Duodenal mucosa (tissue), 2 donors: ENCODE results near the gene CLDN7.

Experiments
- H3K27ac ChIP-seq: one replicate; pipeline ENCODE4 v1.7.0; 2013; ENCODE audit warnings: low read depth, low read length
- H3K27me3 ChIP-seq, 2 donors: one replicate each; pipeline ENCODE4 v1.7.0; 2013; ENCODE audit warnings: low read length in 2 of 2, control low read depth in 1 of 2; ENCODE audit not compliant: insufficient read depth in 2 of 2, control insufficient read depth in 1 of 2
- H3K36me3 ChIP-seq, 2 donors: one replicate each; pipeline ENCODE4 v1.7.0; 2013; ENCODE audit warnings: low read length in 2 of 2, control low read depth in 1 of 2; ENCODE audit not compliant: insufficient read depth in 2 of 2, control insufficient read depth in 1 of 2
- H3K4me1 ChIP-seq, 2 donors: one replicate each; pipeline ENCODE4 v1.7.0; 2013; ENCODE audit warnings: low read length in 2 of 2, control low read depth in 1 of 2; ENCODE audit not compliant: insufficient read depth in 2 of 2, control insufficient read depth in 1 of 2
- H3K4me3 ChIP-seq, 2 donors: one replicate each; pipeline ENCODE4 v1.7.0; 2013; ENCODE audit warnings: low read length in 2 of 2, low read depth in 1 of 2
- H3K9ac ChIP-seq, 2 donors: one replicate each; pipeline ENCODE4 v1.7.0; 2013; ENCODE audit warnings: low read length in 2 of 2, low read depth in 1 of 2
- H3K9me3 ChIP-seq, 2 donors: one replicate each; pipeline ENCODE4 v1.7.0; 2013; ENCODE audit warnings: low read length in 2 of 2, control low read depth in 1 of 2; ENCODE audit not compliant: control insufficient read depth in 1 of 2

CLDN7 gene

DNA sequence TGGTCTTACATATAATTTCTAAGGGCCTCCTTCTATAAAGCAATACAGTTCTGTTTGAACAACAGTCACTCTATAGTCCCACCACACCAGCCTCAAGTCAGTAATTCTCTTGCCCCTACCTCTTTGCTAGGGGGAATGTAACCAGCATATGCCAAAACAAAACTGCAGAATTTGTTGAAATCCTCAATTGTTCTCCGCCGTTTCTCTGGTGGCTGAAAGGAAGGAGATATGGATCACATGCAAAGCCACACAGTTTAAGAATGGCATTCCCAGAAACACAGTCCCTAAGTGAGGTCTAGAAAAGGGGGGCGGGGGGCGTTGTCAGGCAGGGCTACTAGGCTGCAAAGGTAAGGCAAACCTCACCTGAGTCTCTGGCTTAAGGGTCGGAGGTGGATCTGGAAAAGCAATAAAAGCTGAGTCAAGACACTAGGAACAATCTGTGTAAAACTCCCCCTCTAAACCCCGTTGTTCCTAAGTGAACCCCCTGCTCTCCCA is 25.0 kb downstream of the CLDN7 start:
- Histone ChIP-seq H3K9ac (peak overlapping the region in 1 of 2 donors; percentile 32), H3K27ac (peak overlapping the region; percentile 85), H3K4me3 (peak overlapping the region; percentile 73 to 94), H3K4me1 (peaks cover 56 to 57% of the 10 kb centered on the region in 2 donors), H3K36me3 (peaks cover 16 to 30% of the 10 kb centered on the region in 2 donors), H3K9me3 (no peaks in the 10 kb centered on the region), H3K27me3 (no peaks in the 10 kb centered on the region)

DNA sequence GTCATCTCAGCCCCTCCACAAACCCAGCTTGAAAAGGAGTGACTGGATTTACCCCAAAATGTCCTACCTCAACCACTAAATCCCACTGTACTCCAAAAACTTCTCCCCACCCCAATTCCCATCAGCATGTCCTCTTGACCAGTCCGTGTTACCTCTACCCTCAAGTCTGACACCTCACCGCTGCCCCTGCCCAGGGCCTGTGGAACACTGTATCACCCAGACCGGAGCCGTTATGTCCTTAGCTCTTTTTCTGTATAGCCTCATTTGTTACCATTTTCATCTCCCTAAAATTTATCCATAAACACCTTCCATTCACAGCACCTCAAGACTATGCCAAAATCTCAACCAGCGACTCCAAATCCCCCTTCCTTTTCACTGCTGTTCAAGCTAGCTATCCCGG is 25.5 kb downstream of the CLDN7 start:
- no peak overlapping the region for H3K9ac ChIP-seq
- H3K27ac ChIP-seq = no peak overlapping the region
- peaks cover 58 to 62% of the 10 kb centered on the region in 2 donors for H3K4me1 ChIP-seq

DNA sequence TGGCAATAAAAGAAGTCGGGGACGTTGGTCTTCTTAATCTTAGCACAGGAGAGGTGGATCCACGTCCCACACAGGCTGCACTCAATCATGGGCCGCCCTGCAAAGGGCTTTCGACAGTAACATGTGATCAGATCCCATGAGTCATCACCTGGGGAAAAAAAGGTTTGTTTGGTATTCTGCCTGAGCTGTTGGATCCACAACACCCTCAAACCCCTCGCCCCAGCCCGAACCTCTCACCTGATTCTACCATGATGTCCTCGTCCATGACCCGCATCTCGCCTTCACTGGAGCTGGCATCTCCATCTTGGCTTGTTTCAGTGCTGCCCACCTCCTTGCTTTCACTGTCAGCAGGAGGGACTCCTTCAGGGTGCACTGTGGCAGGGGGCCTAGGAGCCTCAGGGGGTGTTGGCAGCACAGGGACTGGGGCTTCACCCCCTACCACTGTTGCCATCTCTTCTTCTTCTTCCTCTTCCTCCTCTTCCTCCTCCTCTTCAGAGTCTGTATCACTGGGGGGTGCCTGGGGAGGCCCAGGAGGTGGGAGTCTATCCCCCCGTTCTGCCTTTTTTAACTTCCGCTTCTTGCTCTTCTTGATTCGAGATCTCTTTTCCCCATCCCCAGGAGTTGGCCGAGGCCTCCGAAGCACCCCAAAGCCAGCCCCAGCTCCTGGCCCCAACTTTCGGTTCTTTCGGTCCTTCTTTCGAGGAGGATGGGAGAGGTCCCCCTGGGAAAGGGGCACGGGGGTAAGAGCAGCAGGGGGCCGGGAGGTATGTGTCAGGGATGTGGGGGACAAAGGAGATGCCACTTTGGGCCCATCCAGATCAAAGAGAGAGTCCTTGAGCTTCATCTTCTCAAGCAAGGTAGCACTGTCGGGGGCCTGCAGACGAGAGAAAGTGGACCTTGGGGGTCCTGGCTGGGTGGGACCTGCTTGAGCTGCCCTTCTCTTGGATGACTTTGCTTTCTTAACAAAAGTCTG is 26.3 kb downstream of the CLDN7 start:
- Histone ChIP-seq H3K36me3 (peaks cover 16 to 28% of the 10 kb centered on the region in 2 donors), H3K27ac (no peak overlapping the region), H3K4me1 (peaks cover 52 to 57% of the 10 kb centered on the region in 2 donors), H3K9ac (no peak overlapping the region), H3K9me3 (no peaks in the 10 kb centered on the region), H3K27me3 (no peaks in the 10 kb centered on the region), H3K4me3 (no peak overlapping the region)

More for the DNA sequence above, 25.5 kb downstream of the CLDN7 start:
- Histone ChIP-seq H3K36me3 (peaks cover 16 to 30% of the 10 kb centered on the region in 2 donors), H3K4me3 (peak overlapping the region; percentile 73 to 94), H3K27me3 (no peaks in the 10 kb centered on the region), H3K9me3 (no peaks in the 10 kb centered on the region)

DNA sequence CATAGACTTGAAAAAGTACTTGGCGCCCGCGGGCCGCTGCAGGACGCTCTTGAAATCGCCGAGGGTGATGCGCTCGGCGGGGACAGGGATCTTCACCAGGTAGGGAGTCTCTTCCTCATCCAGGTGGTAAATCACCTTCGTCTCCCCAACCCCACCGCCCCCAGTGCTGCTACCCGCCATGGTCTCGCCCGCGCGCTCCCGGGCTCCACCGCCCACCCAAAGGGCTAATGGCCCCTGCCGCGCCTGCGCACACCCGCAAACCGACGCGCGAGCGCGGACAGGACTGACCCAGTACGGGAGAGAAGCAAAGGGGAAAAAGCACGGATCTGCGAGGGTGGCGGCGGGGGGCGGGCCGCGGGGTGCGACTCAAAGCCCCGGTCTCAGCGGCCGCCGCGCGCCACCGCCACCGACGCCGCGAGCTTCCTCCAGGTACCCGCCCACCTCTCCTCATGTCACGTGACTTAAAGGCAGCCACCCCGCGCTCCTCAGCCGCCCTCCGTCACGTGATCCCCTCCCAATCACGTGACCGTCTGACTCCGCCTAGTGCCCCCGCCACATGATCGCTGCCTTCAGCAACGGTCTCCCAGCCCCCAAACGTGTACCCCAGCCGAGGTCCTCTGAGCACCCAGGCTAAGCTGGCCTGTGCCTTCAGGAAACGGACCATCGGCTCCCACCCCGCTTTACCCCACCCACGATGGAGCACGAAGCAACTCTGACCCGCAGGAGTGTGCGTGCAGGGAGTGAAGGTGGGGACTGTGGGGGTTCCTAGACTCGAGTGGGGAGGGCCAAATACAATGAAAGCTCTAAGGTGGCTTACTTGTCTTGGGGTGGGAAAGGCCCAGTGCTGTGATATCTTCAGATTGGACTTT is 28.0 kb downstream of the CLDN7 start, which contains the start of gene DVL2:
Gene DVL2 (minus strand): TSS at position 435 of the 869 bp plus-strand sequence. CDS start 255 bp downstream, at position 180.
- peaks cover 14 to 32% of the 10 kb centered on the region in 2 donors for H3K36me3 ChIP-seq
- peak within 1 kb of the TSS; percentile 90 to 96 for H3K4me3 ChIP-seq
- H3K9ac ChIP-seq = peak within 1 kb of the TSS; percentile 64 to 92
- no peaks in the 10 kb centered on the region for H3K27me3 ChIP-seq
- H3K27ac ChIP-seq = peak within 1 kb of the TSS; percentile 86
- peaks cover 39 to 45% of the 10 kb centered on the region in 2 donors for H3K4me1 ChIP-seq
- no peaks in the 10 kb centered on the region for H3K9me3 ChIP-seq

DNA sequence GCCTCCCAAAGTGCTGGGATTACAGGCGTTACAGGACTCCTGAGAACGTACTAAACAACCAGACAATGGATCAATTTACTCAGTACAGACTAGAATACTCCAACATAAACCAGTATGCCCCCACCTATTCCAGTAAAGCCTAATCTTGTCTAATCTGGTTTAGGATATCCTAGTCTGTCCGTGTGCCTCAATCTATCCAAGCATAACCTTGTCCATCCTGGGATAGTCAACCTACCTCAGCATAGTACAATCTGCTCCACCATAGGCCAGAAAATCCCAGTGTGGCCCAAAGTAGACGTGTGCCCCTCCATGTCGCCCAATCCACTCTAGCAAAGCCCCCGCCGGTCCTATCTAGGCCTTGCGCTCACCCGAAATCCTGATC is 28.6 kb downstream of the CLDN7 start:
- peaks cover 15 to 38% of the 10 kb centered on the region in 2 donors for H3K36me3 ChIP-seq
- peak overlapping the region; percentile 90 to 96 for H3K4me3 ChIP-seq
- peak overlapping the region; percentile 64 to 92 for H3K9ac ChIP-seq
- H3K27ac ChIP-seq = peak overlapping the region; percentile 86
- no peaks in the 10 kb centered on the region for H3K9me3 ChIP-seq
- H3K4me1 ChIP-seq = peaks cover 39 to 45% of the 10 kb centered on the region in 2 donors
- H3K27me3 ChIP-seq = no peaks in the 10 kb centered on the region

DNA sequence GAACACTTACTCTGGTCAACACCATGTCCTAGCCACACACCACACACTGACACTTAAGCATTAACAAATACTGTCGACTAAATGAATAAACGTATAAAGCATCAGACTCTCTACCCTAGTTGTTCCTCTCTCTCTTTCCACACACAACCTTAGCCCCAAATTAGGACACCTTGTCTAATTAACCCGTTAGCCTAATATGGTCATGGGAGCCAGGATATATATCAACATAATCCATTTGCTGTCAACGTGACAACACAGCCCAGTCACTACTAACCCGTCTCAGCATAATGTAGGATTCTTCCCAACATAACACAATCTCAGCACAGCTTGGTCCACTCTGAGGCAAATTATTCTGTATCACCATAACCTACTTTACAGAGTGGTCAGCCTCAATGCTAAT is 30.2 kb downstream of the CLDN7 start:
- Histone ChIP-seq H3K36me3 (peaks cover 21 to 51% of the 10 kb centered on the region in 2 donors), H3K4me1 (peaks cover 34 to 39% of the 10 kb centered on the region in 2 donors), H3K9ac (no peak overlapping the region)

DNA sequence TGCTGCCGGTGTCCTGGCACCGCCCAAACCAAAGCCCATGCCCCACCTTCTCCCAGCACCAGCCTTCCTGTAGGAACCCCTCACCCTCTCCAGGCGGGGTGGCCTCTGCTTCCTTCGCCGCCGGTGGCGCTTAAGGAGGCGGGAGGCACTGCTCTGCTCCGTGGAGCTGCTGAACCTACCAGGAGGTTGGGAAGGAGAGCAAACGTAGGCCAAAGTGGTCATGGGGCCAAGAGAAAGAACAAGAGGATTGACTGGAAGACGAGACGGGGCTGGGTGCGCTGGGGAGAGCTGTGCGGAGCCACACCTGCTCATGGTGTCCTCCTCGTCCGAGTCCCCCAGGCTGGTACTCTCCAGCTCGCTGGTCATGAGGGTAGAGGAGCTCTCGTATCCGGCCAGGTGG is 32.8 kb downstream of the CLDN7 start:
- H3K36me3 ChIP-seq = peaks cover 27 to 58% of the 10 kb centered on the region in 2 donors

More for the DNA sequence above, 30.2 kb downstream of the CLDN7 start:
- Histone ChIP-seq H3K27ac (no peak overlapping the region), H3K9me3 (no peaks in the 10 kb centered on the region), H3K27me3 (no peaks in the 10 kb centered on the region), H3K4me3 (no peak overlapping the region)

DNA sequence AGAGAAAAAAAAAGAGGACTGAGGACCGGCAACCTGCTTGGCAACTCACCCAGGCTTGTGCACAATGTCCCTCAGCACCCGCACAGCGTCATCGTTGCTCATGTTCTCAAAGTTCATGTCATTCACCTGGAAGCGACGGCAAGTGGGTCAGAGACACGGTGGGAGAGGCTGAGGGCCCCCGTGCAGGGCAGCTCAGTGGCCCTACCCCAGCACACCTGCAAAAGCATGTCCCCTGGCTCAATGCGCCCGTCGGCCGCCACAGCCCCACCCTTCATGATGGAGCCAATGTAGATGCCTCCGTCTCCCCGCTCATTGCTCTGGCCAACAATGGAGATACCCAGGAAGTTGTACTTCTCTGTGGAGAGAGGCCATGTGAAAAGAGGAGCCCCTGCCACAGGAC is 33.4 kb downstream of the CLDN7 start:
- Histone ChIP-seq H3K9me3 (no peaks in the 10 kb centered on the region), H3K4me3 (no peak overlapping the region), H3K27ac (no peak overlapping the region), H3K9ac (no peak overlapping the region), H3K27me3 (no peaks in the 10 kb centered on the region), H3K36me3 (peaks cover 30 to 63% of the 10 kb centered on the region in 2 donors), H3K4me1 (peaks cover 15 to 17% of the 10 kb centered on the region in 2 donors)

More for the DNA sequence above, 32.8 kb downstream of the CLDN7 start:
- no peaks in the 10 kb centered on the region for H3K9me3 ChIP-seq
- H3K27me3 ChIP-seq = no peaks in the 10 kb centered on the region
- no peak overlapping the region for H3K27ac ChIP-seq
- no peak overlapping the region for H3K9ac ChIP-seq
- no peak overlapping the region for H3K4me3 ChIP-seq
- H3K4me1 ChIP-seq = peaks cover 15 to 18% of the 10 kb centered on the region in 2 donors

DNA sequence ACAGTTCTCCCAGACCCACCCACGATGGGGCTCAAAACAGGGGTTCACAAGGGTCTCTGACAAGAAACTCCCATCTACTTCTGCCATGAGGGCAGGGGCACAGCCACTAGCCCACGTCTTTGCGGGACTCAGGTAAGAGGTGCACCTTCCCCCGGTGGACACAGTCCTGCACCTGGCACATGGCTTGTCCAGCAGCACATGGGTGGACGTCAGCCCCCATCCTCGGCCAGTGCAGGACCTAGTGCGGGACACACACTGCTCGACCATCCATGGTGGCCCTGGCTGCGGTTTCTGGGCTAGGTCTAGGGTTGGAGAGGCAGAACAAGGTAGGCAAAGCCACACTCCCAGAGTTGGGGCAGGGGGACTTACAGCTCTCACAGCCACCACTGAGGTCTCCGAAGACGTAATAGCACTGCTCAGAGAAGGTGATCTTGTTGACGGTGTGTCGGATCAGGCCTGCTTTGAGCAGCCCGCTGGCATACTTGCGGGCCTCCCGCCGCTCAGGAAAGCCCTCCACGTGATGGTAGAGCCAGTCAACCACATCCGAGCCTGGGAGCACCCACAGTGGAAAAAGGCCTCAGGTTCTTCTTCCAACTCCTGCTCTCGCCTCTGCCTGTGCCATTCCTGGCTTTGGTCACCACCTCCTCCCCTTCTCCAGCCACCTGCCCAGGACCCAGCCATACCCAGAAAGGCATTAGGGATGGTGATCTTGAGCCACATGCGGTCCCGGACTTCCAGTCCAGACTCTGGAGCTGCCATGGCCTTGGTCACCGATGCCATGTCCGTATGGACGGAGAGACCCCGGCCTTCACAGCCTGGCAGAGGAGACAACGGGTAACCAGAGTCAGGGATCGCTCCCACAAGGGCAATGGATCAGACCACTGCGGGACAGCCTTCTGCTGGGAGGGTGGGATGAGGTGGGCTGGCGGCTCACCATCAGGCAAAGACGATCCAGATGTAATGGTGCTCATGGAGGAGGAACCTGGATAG is 35.3 kb downstream of the CLDN7 start:
- no peak overlapping the region for H3K9ac ChIP-seq
- H3K4me1 ChIP-seq = peaks cover 0 to 16% of the 10 kb centered on the region in 2 donors
- H3K27ac ChIP-seq = no peak overlapping the region
- H3K27me3 ChIP-seq = no peaks in the 10 kb centered on the region
- peaks cover 50 to 82% of the 10 kb centered on the region in 2 donors for H3K36me3 ChIP-seq
- no peaks in the 10 kb centered on the region for H3K9me3 ChIP-seq
- no peak overlapping the region for H3K4me3 ChIP-seq
